NCI-H1105 treated with DMSO at 0.1 percent for 48 hours (cell line): ENCODE measurements around the gene RDM1.

Experiments used
- DNase-seq: peaks from one replicate; lab custom pipeline; 2025; lab: John Stamatoyannopoulos, UW

The RDM1 gene

DNA sequence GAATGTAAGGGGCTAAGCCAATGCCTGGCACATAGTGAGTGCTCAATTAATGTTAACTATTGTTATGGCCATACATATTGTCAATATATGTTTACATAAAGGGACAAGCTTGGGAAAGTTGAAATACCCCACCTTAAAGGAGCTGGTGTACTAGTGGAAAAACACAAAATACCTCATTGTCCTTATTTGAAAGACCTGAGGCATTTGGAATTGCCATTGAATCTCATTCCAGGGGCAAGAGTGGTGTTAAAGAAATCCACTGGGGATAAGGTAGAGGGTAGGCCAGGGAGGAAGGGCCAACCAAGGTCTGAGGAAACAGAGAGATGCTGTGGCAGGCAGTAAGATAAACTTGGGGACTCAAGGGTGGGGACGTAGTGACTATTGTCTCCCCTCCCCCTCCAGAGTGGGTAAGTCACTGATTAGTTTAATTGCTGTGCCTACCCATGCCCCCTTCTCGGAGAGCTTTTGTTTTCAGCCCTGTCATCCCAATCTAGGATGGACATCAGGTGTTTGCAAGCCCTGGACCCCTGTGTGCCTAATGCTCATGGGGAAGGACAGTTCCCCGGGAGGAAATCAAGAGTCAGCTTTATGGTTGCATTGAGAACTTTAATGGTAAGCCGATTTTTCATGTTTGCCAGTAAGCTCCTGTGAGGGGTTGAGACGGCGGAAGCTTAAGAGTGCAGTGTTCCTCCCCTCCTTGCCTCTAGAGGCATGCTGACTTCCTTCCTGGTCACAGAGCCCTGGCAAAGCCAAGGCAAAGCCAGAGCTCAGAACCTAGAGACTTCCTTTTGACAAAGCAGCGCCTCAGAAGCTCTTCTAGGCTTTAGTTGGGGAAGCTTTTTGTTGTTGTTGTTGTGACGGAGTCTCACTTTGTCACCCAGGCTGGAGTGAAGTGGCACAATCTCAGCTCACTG lies 59.4 kb downstream of the RDM1 start:
- DNase-seq: no peak

DNA sequence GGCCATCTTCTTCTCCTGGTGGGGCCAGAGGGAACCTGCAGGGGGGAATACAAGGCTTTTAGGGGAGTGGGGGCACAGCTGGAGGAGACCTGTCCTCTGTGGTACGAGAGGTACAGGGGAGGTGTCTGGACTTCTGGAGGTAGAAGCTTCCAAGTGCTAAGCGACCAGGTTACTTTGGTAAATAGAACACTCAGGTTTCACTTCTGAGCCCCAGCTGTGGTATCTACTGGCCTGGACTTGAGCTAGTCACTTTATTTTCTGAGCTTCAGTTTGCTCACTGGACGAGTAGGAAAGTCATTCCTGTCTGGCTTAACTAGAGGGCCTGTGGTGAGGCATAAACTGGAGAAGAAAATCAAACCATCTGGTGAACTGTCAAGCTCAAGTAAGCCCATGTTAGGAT lies 61.8 kb downstream of the RDM1 start, which contains the start of gene HEATR9:
Gene HEATR9, minus strand, starts transcription at position 155 of the 400 bp plus-strand sequence. Its CDS starts 149 bp downstream, at position 6.
- no peak for DNase-seq
